ENCODE results near the gene SMCO4. TPM values are rescaled to one million over a fixed set of nuclear protein-coding genes. Genes with fewer than 3 reads are reported as not detected.

The SMCO4 gene
- total RNA-seq, 4 donors from 2014 or later = 24.8 to 93.0 (median 40.2) TPM

DNA sequence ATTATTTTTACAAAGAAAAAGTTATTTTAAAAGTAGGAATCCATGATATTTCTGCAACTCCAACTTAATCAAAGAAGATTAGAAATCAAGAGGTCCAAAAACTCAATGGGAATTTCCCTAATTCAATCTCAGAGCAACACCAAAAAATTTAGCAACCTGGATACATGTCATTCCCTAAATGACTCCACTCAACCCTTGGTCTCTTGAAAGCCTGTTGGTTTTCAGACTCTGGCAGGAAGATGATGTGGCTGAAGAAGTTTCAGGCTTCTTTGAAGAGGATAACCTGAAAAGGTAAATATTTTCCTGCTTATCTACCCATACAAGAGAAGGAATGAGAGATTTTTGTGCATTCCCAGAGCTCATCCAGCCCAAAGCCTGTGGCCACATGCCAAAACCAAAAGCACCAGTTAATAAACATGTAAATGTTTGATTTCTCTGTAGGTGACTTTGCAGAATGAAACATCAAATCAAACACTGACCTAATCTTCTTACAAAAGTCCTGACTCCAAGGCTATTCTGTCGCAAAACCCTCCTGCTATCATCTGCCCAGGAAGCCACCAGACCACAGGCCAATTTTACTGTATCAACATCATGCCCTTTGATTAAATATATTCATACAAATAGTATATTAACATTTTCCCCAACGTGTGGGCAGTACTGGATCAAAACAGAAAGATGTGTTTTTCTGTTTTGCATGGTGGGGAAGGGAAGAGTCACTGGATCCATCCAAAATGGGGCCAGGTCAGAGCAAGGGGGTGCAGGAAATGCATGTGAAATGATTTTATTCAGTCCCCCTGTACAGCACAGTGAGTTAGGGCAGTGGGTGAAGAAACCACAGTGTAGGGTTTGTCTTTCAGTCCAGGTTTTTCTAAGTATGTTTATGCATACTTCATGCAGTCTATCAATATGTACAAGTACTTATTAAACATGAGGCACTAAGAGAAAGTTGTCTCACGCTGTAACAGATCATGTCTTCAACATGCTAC lies 38.8 kb downstream of the SMCO4 start:
- Histone ChIP-seq H3K4me3 (no peak overlapping the region), H3K36me3 (no peaks in the 10 kb centered on the region), H3K9me3 (no peaks in the 10 kb centered on the region), H3K4me1 (no peaks in the 10 kb centered on the region), H3K27me3 (no peaks in the 10 kb centered on the region), H3K27ac (no peak overlapping the region)
- TF ChIP-seq, protein P1, sequence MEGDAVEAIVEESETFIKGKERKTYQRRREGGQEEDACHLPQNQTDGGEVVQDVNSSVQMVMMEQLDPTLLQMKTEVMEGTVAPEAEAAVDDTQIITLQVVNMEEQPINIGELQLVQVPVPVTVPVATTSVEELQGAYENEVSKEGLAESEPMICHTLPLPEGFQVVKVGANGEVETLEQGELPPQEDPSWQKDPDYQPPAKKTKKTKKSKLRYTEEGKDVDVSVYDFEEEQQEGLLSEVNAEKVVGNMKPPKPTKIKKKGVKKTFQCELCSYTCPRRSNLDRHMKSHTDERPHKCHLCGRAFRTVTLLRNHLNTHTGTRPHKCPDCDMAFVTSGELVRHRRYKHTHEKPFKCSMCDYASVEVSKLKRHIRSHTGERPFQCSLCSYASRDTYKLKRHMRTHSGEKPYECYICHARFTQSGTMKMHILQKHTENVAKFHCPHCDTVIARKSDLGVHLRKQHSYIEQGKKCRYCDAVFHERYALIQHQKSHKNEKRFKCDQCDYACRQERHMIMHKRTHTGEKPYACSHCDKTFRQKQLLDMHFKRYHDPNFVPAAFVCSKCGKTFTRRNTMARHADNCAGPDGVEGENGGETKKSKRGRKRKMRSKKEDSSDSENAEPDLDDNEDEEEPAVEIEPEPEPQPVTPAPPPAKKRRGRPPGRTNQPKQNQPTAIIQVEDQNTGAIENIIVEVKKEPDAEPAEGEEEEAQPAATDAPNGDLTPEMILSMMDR (IDR thresholded peaks at IDR 0.05) = no peak
- TF ChIP-seq POLR2A (IDR thresholded peaks at IDR 0.05) = no peak
- DNase-seq = no peak

DNA sequence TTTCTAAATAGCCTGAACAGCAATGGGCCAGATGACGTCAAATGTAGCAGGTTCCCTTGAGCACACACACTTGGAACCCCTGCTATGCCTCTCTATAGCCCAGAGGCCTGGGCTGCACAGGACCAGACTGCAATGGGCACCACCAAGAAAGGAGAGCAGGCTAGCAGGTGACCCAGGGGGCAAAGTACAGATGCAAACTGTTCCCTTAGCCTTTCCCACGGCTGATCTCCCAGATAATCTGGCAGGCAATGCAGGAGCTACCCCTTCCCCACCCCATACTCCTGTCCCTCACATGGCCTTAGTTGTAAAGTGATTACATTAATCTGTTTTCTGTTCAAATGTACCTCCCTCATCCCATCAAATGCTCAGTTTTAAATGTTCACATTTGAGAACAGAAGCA lies 41.3 kb downstream of the SMCO4 start:
- Histone ChIP-seq H3K9me3 (no peaks in the 10 kb centered on the region), H3K4me3 (no peak overlapping the region), H3K27ac (no peak overlapping the region), H3K4me1 (peaks cover 0 to 4% (median 0%) of the 10 kb centered on the region in 4 donors), H3K36me3 (no peaks in the 10 kb centered on the region), H3K27me3 (no peaks in the 10 kb centered on the region)
- TF ChIP-seq, protein P1 (IDR thresholded peaks at IDR 0.05) = no peak
- no peak for TF ChIP-seq POLR2A (IDR thresholded peaks at IDR 0.05)
- peak in 1 of 3 donors; percentile 60 for DNase-seq

DNA sequence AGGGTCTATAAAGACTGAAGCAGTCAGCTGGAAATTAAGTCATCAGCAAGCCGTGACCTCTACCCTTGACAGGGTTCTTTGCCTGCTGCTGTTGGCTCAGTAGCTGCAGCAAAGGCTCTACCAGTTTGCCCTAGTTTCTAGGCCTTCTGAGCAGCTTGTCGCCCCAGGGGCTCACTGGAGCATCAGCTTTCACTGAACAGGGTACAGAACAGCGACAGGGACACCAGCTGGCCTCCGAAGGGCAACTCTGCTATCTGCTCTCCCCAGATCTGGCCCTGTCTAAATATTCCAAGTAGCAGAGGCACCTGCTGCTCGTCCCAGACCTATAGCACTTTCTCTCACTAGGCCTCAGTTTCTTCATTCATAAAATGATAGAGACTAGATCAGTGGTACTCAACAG lies 42.4 kb downstream of the SMCO4 start:
- Histone ChIP-seq H3K27me3 (no peaks in the 10 kb centered on the region), H3K4me3 (no peak overlapping the region), H3K4me1 (peaks cover 0 to 4% (median 0%) of the 10 kb centered on the region in 4 donors), H3K9me3 (no peaks in the 10 kb centered on the region), H3K36me3 (no peaks in the 10 kb centered on the region), H3K27ac (no peak overlapping the region)
- TF ChIP-seq POLR2A (IDR thresholded peaks at IDR 0.05) = no peak
- TF ChIP-seq, protein P1 (IDR thresholded peaks at IDR 0.05) = no peak
- no peak for DNase-seq

DNA sequence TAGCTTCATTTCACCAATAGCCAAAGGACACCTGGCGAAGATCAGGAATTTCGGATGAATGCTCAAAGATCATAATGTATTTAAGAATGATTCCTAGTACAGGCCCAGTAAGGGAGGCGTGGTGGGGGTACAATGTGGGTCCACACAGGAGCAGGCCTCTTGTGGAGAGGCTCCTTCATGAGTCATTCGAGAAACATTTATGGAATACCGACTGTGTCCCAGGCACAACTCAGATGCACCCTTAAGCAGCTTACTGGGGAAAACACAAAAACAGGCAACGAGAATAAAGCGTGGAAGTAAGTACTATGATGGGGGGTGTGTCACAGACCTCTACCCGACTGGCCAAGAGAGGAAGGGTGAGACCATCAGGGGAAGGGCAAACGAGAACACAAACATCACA lies 44.5 kb downstream of the SMCO4 start:
- Histone ChIP-seq H3K9me3 (no peaks in the 10 kb centered on the region), H3K27ac (peak overlapping the region in 1 of 4 donors; percentile 23), H3K36me3 (no peaks in the 10 kb centered on the region), H3K4me3 (no peak overlapping the region), H3K27me3 (no peaks in the 10 kb centered on the region), H3K4me1 (peaks cover 0 to 4% (median 0%) of the 10 kb centered on the region in 4 donors)
- DNase-seq = no peak
- TF ChIP-seq POLR2A (IDR thresholded peaks at IDR 0.05) = no peak

DNA sequence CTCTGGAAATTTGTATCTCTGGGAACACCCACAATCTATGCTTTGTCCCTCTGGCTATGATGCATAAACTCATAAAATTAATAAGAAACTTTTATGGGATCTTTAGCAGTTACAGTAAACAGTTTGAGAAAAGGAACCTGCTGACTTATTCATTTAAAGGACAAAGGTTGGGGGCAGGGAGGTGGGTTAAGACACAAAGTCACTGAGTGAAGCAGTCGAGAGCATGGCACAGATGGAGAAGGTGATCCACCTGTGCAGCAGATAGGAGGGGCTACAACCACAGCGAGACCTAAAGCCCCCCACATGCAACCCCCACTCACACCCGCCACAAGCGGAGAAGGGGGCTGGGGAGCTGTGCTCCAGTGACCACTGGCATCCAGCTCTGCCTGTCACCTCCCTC lies 45.0 kb downstream of the SMCO4 start:
- DNase-seq = no peak
- Histone ChIP-seq H3K9me3 (no peaks in the 10 kb centered on the region), H3K4me3 (no peak overlapping the region), H3K27ac (peak overlapping the region in 1 of 4 donors; percentile 23), H3K27me3 (no peaks in the 10 kb centered on the region), H3K4me1 (peaks cover 0 to 7% (median 0%) of the 10 kb centered on the region in 4 donors), H3K36me3 (no peaks in the 10 kb centered on the region)
- TF ChIP-seq, protein P1 (IDR thresholded peaks at IDR 0.05) = no peak
- no peak for TF ChIP-seq POLR2A (IDR thresholded peaks at IDR 0.05)

DNA sequence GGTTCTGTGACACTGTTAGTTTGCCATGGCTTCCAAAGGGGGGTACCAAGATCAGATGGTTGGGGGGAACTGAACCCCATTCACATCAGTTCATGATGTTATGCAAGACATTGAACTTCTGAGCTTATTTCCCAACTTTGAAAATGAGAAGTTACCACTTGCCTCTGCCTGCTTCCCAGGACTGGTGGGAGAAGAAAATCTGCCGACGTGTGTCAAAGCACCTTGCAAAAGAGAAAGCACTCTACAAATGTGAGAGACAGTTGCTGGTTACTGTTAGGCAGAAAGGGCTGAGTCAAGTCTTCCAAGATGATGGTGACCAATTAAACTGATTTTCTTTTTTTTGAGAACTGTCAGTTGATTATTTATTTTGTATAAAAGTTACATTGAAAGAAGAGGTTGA lies 45.6 kb downstream of the SMCO4 start:
- H3K27ac ChIP-seq = no peak overlapping the region

More for the DNA sequence above, 45.6 kb downstream of the SMCO4 start:
- Histone ChIP-seq H3K4me1 (peaks cover 0 to 8% (median 0%) of the 10 kb centered on the region in 4 donors), H3K9me3 (no peaks in the 10 kb centered on the region), H3K4me3 (no peak overlapping the region), H3K36me3 (no peaks in the 10 kb centered on the region), H3K27me3 (no peaks in the 10 kb centered on the region)
- no peak for TF ChIP-seq POLR2A (IDR thresholded peaks at IDR 0.05)
- TF ChIP-seq, protein P1 (IDR thresholded peaks at IDR 0.05) = no peak
- DNase-seq = no peak

All from Peyer's patch (tissue), 4 donors.